Neural progenitor cell (in vitro differentiated cells): ENCODE results near the gene PTGS2. TPM values are rescaled to one million over a fixed set of nuclear protein-coding genes. Genes with fewer than 3 reads are reported as not detected.

Source experiments
- DNase-seq: peaks from one replicate; pipeline ENCODE4 v3.0.0-alpha.2; 2016; ENCODE audit warnings: low spot score
- H2AFZ ChIP-seq: fragments of 200-600 bp; sonication (generic); replicated peaks from 2 replicates; pipeline ENCODE4 v1.6.1; 2016; ENCODE audit warnings: antibody characterized with exemption
- H3F3A ChIP-seq: fragments of 200-600 bp; sonication (generic); 2 replicates; pipeline ENCODE4 v1.6.1; 2016; ENCODE audit warnings: antibody characterized with exemption, low read depth
- H3K27ac ChIP-seq: fragments of 200-600 bp; sonication (generic); 2 replicates; pipeline ENCODE4 v1.5.1; 2016; ENCODE audit warnings: mild to moderate bottlenecking
- H3K27me3 ChIP-seq: fragments of 200-600 bp; sonication (generic); 2 replicates; pipeline ENCODE4 v1.6.1; 2016; ENCODE audit warnings: mild to moderate bottlenecking, moderate library complexity
- H3K36me3 ChIP-seq: fragments of 200-600 bp; sonication (generic); 2 replicates; pipeline ENCODE4 v1.5.1; 2016
- H3K4me1 ChIP-seq: fragments of 200-600 bp; sonication (generic); 2 replicates; pipeline ENCODE4 v1.6.1; 2016; ENCODE audit warnings: mixed run types
- H3K4me2 ChIP-seq: fragments of 200-600 bp; sonication (generic); 2 replicates; pipeline ENCODE4 v1.6.1; 2016
- H3K4me3 ChIP-seq: fragments of 200-600 bp; sonication (generic); 2 replicates; pipeline ENCODE4 v1.5.1; 2016
- H3K79me2 ChIP-seq: fragments of 200-600 bp; sonication (generic); 2 replicates; pipeline ENCODE4 v1.6.1; 2016; ENCODE audit warnings: low read depth
- H3K9ac ChIP-seq: fragments of 200-600 bp; sonication (generic); 2 replicates; pipeline ENCODE4 v1.6.1; 2016
- H3K9me3 ChIP-seq: fragments of 200-600 bp; sonication (generic); 2 replicates; pipeline ENCODE4 v1.5.1; 2016; ENCODE audit warnings: low read depth
- H4K20me1 ChIP-seq: fragments of 200-600 bp; sonication (generic); 2 replicates; pipeline ENCODE4 v1.6.1; 2016; ENCODE audit warnings: low read depth
- H3K27ac Mint-ChIP-seq: 3 replicates; pipeline ENCODE4 v1.8.0; 2021; ENCODE audit warnings: mixed read lengths
- H3K27me3 Mint-ChIP-seq: 2 replicates; pipeline ENCODE4 v1.8.0; 2022; ENCODE audit warnings: low read depth, mild to moderate bottlenecking, inconsistent platforms, moderate library complexity, mixed read lengths; ENCODE audit not compliant: insufficient read depth
- H3K36me3 Mint-ChIP-seq: 3 replicates; pipeline ENCODE4 v1.8.0; 2021; ENCODE audit warnings: mixed read lengths
- H3K4me1 Mint-ChIP-seq: 3 replicates; pipeline ENCODE4 v1.8.0; 2021; ENCODE audit warnings: mixed read lengths
- H3K4me3 Mint-ChIP-seq: 3 replicates; pipeline ENCODE4 v1.8.0; 2021; ENCODE audit warnings: mild to moderate bottlenecking, moderate library complexity, mixed read lengths
- H3K9me3 Mint-ChIP-seq: 3 replicates; pipeline ENCODE4 v1.8.0; 2020; ENCODE audit warnings: mixed read lengths
- CTCF ChIP-seq: fragments of 200-600 bp; sonication (generic); IDR thresholded peaks from 2 replicates; pipeline ENCODE4 v1.5.1; 2017; ENCODE audit warnings: antibody characterized with exemption, mild to moderate bottlenecking
- EZH2 ChIP-seq: fragments of 200-600 bp; sonication (generic); IDR thresholded peaks from 2 replicates; pipeline ENCODE4 v1.6.1; 2017; ENCODE audit warnings: antibody characterized with exemption, mild to moderate bottlenecking, moderate library complexity
- EZH2phosphoT487 ChIP-seq: fragments of 200-600 bp; sonication (generic); IDR thresholded peaks from 2 replicates; pipeline ENCODE4 v1.6.1; 2017; ENCODE audit warnings: antibody characterized with exemption
- total RNA-seq: library from RNA; depleted of rRNA; stranded (reverse); fragments of >200 nt; gene quantifications from 2 replicates; pipeline ENCODE4 v1.2.3, GENCODE V29; 2015; ENCODE audit warnings: low replicate concordance

The PTGS2 gene
- total RNA-seq, 1 donor from 2014 or later, result 0.37 TPM

- Histone ChIP-seq H3K27me3 (no peaks in the 10 kb centered on the region), H3K4me3 (no peak overlapping the region), H3K4me2 (no peak overlapping the region), H3K4me1 (no peaks in the 10 kb centered on the region), H3F3A (no peaks in the 10 kb centered on the region), H3K79me2 (no peaks in the 10 kb centered on the region), H2AFZ (no peak overlapping the region), H3K27ac (no peak overlapping the region), H3K9me3 (no peaks in the 10 kb centered on the region), H3K36me3 (no peaks in the 10 kb centered on the region), H4K20me1 (no peaks in the 10 kb centered on the region), H3K9ac (no peak overlapping the region)
- no peak overlapping the region for H3K4me3 Mint-ChIP-seq
- no peak for TF ChIP-seq CTCF
- no peak for TF ChIP-seq EZH2phosphoT487
- TF ChIP-seq EZH2, result no peak
- H3K27ac Mint-ChIP-seq, result no peak overlapping the region
- no peak for DNase-seq
- no peaks in the 10 kb centered on the region for H3K4me1 Mint-ChIP-seq
- H3K27me3 Mint-ChIP-seq, result peaks cover 2% of the 10 kb centered on the region
- H3K36me3 Mint-ChIP-seq, result no peaks in the 10 kb centered on the region
- H3K9me3 Mint-ChIP-seq, result peaks cover 5% of the 10 kb centered on the region
These were observed 9.2 kb upstream of the PTGS2 start for GRCh38 chr1:186689376-186689775.

GRCh38 chr1:186683652-186684410, 3.6 kb upstream of the PTGS2 start:
- DNase-seq, result no peak
- H3K27me3 ChIP-seq, result peaks cover 39% of the 10 kb centered on the region
- H2AFZ ChIP-seq, result no peak overlapping the region
- no peak overlapping the region for H3K27ac Mint-ChIP-seq
- H3K36me3 Mint-ChIP-seq, result no peaks in the 10 kb centered on the region
- H3K9me3 ChIP-seq, result no peaks in the 10 kb centered on the region
- H3K27me3 Mint-ChIP-seq, result peaks cover 15% of the 10 kb centered on the region
- no peak overlapping the region for H3K9ac ChIP-seq
- TF ChIP-seq CTCF (no peak), EZH2 (no peak), EZH2phosphoT487 (no peak)
- H3K4me1 Mint-ChIP-seq, result peaks cover 7% of the 10 kb centered on the region
- H3K36me3 ChIP-seq, result no peaks in the 10 kb centered on the region
- H3K9me3 Mint-ChIP-seq, result peaks cover 5% of the 10 kb centered on the region
- no peak overlapping the region for H3K4me2 ChIP-seq
- H3K79me2 ChIP-seq, result no peaks in the 10 kb centered on the region
- H3K27ac ChIP-seq, result no peak overlapping the region
- peaks cover 4% of the 10 kb centered on the region for H3K4me1 ChIP-seq
- H3K4me3 Mint-ChIP-seq, result no peak overlapping the region
- H3F3A ChIP-seq, result no peaks in the 10 kb centered on the region
- H3K4me3 ChIP-seq, result no peak overlapping the region
- no peaks in the 10 kb centered on the region for H4K20me1 ChIP-seq

- H3K9me3 ChIP-seq, result no peaks in the 10 kb centered on the region
- Mint-ChIP-seq H3K4me1 (peaks cover 7% of the 10 kb centered on the region), H3K27me3 (peaks cover 15% of the 10 kb centered on the region), H3K9me3 (peaks cover 5% of the 10 kb centered on the region), H3K27ac (no peak overlapping the region), H3K36me3 (no peaks in the 10 kb centered on the region), H3K4me3 (no peak overlapping the region)
- no peaks in the 10 kb centered on the region for H3K36me3 ChIP-seq
- H3K79me2 ChIP-seq, result no peaks in the 10 kb centered on the region
- no peak overlapping the region for H3K4me3 ChIP-seq
- no peak overlapping the region for H3K9ac ChIP-seq
- H4K20me1 ChIP-seq, result no peaks in the 10 kb centered on the region
- H3F3A ChIP-seq, result no peaks in the 10 kb centered on the region
- no peak overlapping the region for H2AFZ ChIP-seq
- H3K4me2 ChIP-seq, result no peak overlapping the region
- no peak for TF ChIP-seq EZH2phosphoT487
- peak; percentile 25 for TF ChIP-seq CTCF
- TF ChIP-seq EZH2, result no peak
- peaks cover 4% of the 10 kb centered on the region for H3K4me1 ChIP-seq
- no peak for DNase-seq
- H3K27ac ChIP-seq, result no peak overlapping the region
- peaks cover 49% of the 10 kb centered on the region for H3K27me3 ChIP-seq
These were observed 2.5 kb upstream of the PTGS2 start for GRCh38 chr1:186682736-186683135.
